ENCODE results near the gene CPLX3.

The CPLX3 gene

GRCh38 chr15:74826364-74826819 is at the start of gene CPLX3:
CPLX3 (plus strand) TSS chr15:74826627; CDS start chr15:74826704, 77 bp downstream.
- no peak within 1 kb of the TSS for H3K4me3 ChIP-seq (ENCODE audit: low read length)
- peak; percentile 24 for DNase-seq (ENCODE audit: low read depth)
- TF ChIP-seq CTCF (IDR thresholded peaks at IDR 0.05; ENCODE audit: insufficient read depth, low read depth, low read length, missing control alignments) = no peak

- no peak overlapping the region for H3K4me3 ChIP-seq (ENCODE audit: low read length)
- no peak for TF ChIP-seq CTCF (IDR thresholded peaks at IDR 0.05; ENCODE audit: insufficient read depth, low read depth, low read length, missing control alignments)
- DNase-seq (ENCODE audit: low read depth) = no peak
Observed at GRCh38 chr15:74776821-74777768, 49.3 kb upstream of the CPLX3 start.

- no peak for DNase-seq (ENCODE audit: low read depth)
- TF ChIP-seq CTCF (IDR thresholded peaks at IDR 0.05; ENCODE audit: insufficient read depth, low read depth, low read length, missing control alignments) = no peak
- H3K4me3 ChIP-seq (ENCODE audit: low read length) = no peak overlapping the region
Observed at GRCh38 chr15:74777769-74778598, 48.4 kb upstream of the CPLX3 start.

GRCh38 chr15:74778599-74778970 is 47.8 kb upstream of the CPLX3 start:
- no peak for TF ChIP-seq CTCF (IDR thresholded peaks at IDR 0.05; ENCODE audit: insufficient read depth, low read depth, low read length, missing control alignments)
- no peak for DNase-seq (ENCODE audit: low read depth)
- H3K4me3 ChIP-seq (ENCODE audit: low read length) = no peak overlapping the region

- DNase-seq (ENCODE audit: low read depth) = no peak
- no peak overlapping the region for H3K4me3 ChIP-seq (ENCODE audit: low read length)
- no peak for TF ChIP-seq CTCF (IDR thresholded peaks at IDR 0.05; ENCODE audit: insufficient read depth, low read depth, low read length, missing control alignments)
Observed at GRCh38 chr15:74779162-74779648, 47.2 kb upstream of the CPLX3 start.

- peak; percentile 62 for DNase-seq (ENCODE audit: low read depth)
- TF ChIP-seq CTCF (IDR thresholded peaks at IDR 0.05; ENCODE audit: insufficient read depth, low read depth, low read length, missing control alignments) = no peak
- no peak overlapping the region for H3K4me3 ChIP-seq (ENCODE audit: low read length)
Observed at GRCh38 chr15:74780523-74781430, 45.6 kb upstream of the CPLX3 start.

Measured in epithelial cell of esophagus (primary cell).